ENCODE data around the gene TXNRD2.

The TXNRD2 gene

DNA sequence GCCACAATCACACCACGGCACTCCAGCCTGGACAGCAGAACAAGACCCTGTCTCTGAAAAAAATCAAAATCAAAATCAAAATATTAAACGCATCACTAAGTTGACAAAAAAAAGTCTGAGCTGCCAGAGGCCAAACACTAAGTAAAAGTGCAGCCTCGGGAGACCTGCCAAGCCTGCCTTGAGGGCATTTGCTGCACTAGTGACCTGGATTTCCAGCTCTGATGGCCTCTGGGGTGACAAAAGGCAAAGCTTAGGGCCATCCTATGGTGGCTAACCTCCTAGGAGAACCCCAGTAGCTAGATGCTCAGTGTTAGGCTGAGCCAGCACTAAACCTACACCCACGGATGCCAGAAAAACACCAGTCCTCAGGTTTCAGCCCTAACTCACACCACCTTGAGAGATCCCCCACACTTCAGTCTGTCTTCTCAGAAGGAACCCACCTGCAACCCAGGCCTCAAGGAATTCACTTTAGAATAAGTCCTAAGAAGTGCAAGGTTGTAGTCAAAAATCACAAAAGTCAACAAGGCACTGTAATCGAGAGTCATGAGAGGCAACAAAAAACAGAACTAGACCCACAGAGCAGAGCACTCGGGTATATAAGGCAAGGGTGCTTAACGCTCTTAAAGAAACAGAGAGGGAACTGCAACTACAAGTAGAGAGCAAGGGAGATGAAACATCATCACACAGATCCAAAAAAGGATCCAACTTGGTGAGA, 115.6 kb downstream of the TXNRD2 start:
- no peaks in the 10 kb centered on the region for H3K4me1 Mint-ChIP-seq
- no peaks in the 10 kb centered on the region for H3K27me3 Mint-ChIP-seq
- ATAC-seq (replicated peaks; ENCODE audit: extremely low read depth, poor library complexity, severe bottlenecking): no peak
- H3K36me3 Mint-ChIP-seq (ENCODE audit: insufficient read depth): peaks cover 1% of the 10 kb centered on the region
- no peak overlapping the region for H3K4me3 Mint-ChIP-seq
- no peaks in the 10 kb centered on the region for H3K9me3 Mint-ChIP-seq
- no peak overlapping the region for H3K27ac Mint-ChIP-seq (ENCODE audit: low read depth)
- peak in 1 of 2 donors; percentile 11 for DNase-seq (ENCODE audit: low spot score in 2 of 2)

Measured in central memory CD8-positive, alpha-beta T cell (primary cell).